ENCODE measurements around the gene RABGGTA. TPM values are rescaled to one million over a fixed set of nuclear protein-coding genes. Genes with fewer than 3 reads are reported as not detected.

The RABGGTA gene
- total and polyA plus RNA-seq, 9 of the 15 experiments (the other 6 are each of a cell fraction or from before 2014, with no cell fraction given), result 4.5 to 24.2 (median 15.5) TPM

- Histone ChIP-seq H3K27ac (ENCODE audit: extremely low read depth, low read depth, low read length) (no peak overlapping the region), H3K9ac (ENCODE audit: insufficient read depth in 1 of 2, low read depth in 2 of 2, low read length in 2 of 2) (0 out of 4 replicates have a peak overlapping the region, but pooled peaks of 1 of the 2 experiments have one; percentile 7), H3K9me1 (ENCODE audit: control insufficient read depth, insufficient read depth, low read length) (no peaks in the 10 kb centered on the region), H3K79me2 (ENCODE audit: control insufficient read depth, insufficient read depth, low read length) (no peaks in the 10 kb centered on the region), H3K4me1 (replicated peaks in 1 of 2; ENCODE audit: control insufficient read depth in 2 of 2, insufficient read depth in 2 of 2, low read length in 2 of 2) (peaks cover 0 to 4% of the 10 kb centered on the region in 2 experiments; a peak in 2 of 5 replicates), H4K20me1 (replicated peaks; ENCODE audit: control insufficient read depth, insufficient read depth, low read length) (no peaks in the 10 kb centered on the region), H3K36me3 (ENCODE audit: control insufficient read depth, insufficient read depth, low read length) (peaks cover 77% of the 10 kb centered on the region; the same call in 2 of the 3 replicates), H3K4me3 (no peak overlapping the region), H3K27me3 (ENCODE audit: control insufficient read depth in 2 of 2, insufficient read depth in 2 of 2, low read length in 2 of 2) (no peaks in the 10 kb centered on the region), H3K9me3 (replicated peaks; ENCODE audit: control insufficient read depth, insufficient read depth, low read depth, low read length) (no peaks in the 10 kb centered on the region), H2AFZ (ENCODE audit: low read depth, low read length) (no peak overlapping the region), H3K4me2 (ENCODE audit: insufficient read depth, low read length) (no peak overlapping the region)
- TSS peak; percentile 26 for BruUV-seq (replicated peaks)
- no peak for DNase-seq (ENCODE audit: extremely low read depth in 1 of 4, low spot score in 3 of 4)
- in situ Hi-C loops (cut with MboI), result no loop called here
- POLR2A ChIA-PET, result interaction anchor here (0.5 to 1.8 kb wide), 7 partner anchors 8 to 193 kb away, joined by 3 to 6 read pairs (median 3); partner anchors contain the start of gene TINF2
- intact Hi-C loops (cut with micrococcal nuclease), result no loop called here
- no peak for TF ChIP-seq MYNN (IDR thresholded peaks at IDR 0.05)
- no peak for TF ChIP-seq MYNN (CRISPR knock-in tag; IDR thresholded peaks at IDR 0.05)
- TF ChIP-seq SUPT5H (IDR thresholded peaks at IDR 0.05), result 0 out of 2 replicates have a peak, but pooled peaks have one; percentile 16
- no peak for TF ChIP-seq SLC30A9 (CRISPR knock-in tag; IDR thresholded peaks at IDR 0.05)
- no peak for TF ChIP-seq CHAMP1 (IDR thresholded peaks at IDR 0.05)
- CTCF ChIA-PET (ENCODE audit: low intra/inter-chr PET ratio), result interaction anchor here (0.5 kb wide), 1 partner anchor 57 kb away, joined by 6 read pairs; no protein-coding TSS in a partner anchor
- WGBS (ENCODE audit: insufficient coverage, low coverage, missing lambda C conversion rate), result 74% methylated on average over 3 of the region's 11 CpGs
- FAIRE-seq, result no peak
- no peak for ATAC-seq
Observed at GRCh38 chr14:24307156-24307574, 35.8 kb upstream of the RABGGTA start.

Data from K562 (cell line).